PFSK-1 (cell line): ENCODE measurements around the gene PALLD.

Source experiments
- FOXP2 ChIP-seq: optimal IDR thresholded peaks from 2 replicates; pipeline ENCODE3; 2011; ENCODE audit warnings: borderline replicate concordance, control low read depth, inconsistent platforms; ENCODE audit not compliant: insufficient read depth; ENCODE audit errors: extremely low read length, extremely low read depth
- POLR2AphosphoS5 ChIP-seq: IDR thresholded peaks from 2 replicates; pipeline ENCODE4 v1.6.1; 2012; ENCODE audit warnings: low read depth, mild to moderate bottlenecking, control low read depth, low read length, moderate library complexity
- SIN3A ChIP-seq: IDR thresholded peaks from 2 replicates; pipeline ENCODE4 v1.6.1; 2012; ENCODE audit warnings: mild to moderate bottlenecking, low read length, moderate library complexity, borderline replicate concordance; ENCODE audit not compliant: insufficient read depth
- TAF1 ChIP-seq: IDR thresholded peaks from 2 replicates; pipeline ENCODE4 v1.6.1; 2012; ENCODE audit warnings: low read length, control low read depth, borderline replicate concordance; ENCODE audit not compliant: insufficient read depth
- TF ChIP-seq, protein P1 (sequence below), 2 experiments: IDR thresholded peaks; 2 replicates each; pipeline versions ENCODE4 v1.6.1 to v1.8.0; 2011 to 2012; ENCODE audit warnings: low read depth in 2 of 2, low read length in 2 of 2, control low read depth in 1 of 2, inconsistent platforms in 1 of 2, mild to moderate bottlenecking in 1 of 2, moderate library complexity in 1 of 2; ENCODE audit not compliant: insufficient read depth in 1 of 2

Gene PALLD

DNA sequence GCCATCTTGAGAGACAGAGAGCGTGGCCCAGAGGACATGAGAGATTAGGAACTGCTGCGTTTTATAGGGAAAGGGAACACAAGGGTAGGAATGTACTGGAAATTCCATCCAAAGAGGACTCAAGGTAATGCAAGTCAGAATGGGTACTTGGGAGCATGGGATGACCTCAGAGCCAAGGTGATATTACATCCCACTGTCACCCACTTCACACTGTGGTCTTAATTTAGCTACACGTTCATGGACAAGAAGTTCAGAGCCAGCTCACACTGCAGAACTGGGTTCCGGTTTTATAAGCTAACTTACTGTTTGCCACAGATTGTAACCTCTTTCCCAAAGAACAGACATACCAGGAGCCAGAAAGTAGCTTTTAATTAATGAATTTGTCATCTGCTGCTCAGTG, 268.5 kb downstream of the PALLD start:
- TF ChIP-seq POLR2AphosphoS5 (no peak), TAF1 (no peak), FOXP2 (no peak), SIN3A (no peak)
- TF ChIP-seq, protein P1, sequence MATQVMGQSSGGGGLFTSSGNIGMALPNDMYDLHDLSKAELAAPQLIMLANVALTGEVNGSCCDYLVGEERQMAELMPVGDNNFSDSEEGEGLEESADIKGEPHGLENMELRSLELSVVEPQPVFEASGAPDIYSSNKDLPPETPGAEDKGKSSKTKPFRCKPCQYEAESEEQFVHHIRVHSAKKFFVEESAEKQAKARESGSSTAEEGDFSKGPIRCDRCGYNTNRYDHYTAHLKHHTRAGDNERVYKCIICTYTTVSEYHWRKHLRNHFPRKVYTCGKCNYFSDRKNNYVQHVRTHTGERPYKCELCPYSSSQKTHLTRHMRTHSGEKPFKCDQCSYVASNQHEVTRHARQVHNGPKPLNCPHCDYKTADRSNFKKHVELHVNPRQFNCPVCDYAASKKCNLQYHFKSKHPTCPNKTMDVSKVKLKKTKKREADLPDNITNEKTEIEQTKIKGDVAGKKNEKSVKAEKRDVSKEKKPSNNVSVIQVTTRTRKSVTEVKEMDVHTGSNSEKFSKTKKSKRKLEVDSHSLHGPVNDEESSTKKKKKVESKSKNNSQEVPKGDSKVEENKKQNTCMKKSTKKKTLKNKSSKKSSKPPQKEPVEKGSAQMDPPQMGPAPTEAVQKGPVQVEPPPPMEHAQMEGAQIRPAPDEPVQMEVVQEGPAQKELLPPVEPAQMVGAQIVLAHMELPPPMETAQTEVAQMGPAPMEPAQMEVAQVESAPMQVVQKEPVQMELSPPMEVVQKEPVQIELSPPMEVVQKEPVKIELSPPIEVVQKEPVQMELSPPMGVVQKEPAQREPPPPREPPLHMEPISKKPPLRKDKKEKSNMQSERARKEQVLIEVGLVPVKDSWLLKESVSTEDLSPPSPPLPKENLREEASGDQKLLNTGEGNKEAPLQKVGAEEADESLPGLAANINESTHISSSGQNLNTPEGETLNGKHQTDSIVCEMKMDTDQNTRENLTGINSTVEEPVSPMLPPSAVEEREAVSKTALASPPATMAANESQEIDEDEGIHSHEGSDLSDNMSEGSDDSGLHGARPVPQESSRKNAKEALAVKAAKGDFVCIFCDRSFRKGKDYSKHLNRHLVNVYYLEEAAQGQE (IDR thresholded peaks at IDR 0.05; ENCODE audit: insufficient read depth in 1 of 2, low read depth in 2 of 2, low read length in 2 of 2): no peak

DNA sequence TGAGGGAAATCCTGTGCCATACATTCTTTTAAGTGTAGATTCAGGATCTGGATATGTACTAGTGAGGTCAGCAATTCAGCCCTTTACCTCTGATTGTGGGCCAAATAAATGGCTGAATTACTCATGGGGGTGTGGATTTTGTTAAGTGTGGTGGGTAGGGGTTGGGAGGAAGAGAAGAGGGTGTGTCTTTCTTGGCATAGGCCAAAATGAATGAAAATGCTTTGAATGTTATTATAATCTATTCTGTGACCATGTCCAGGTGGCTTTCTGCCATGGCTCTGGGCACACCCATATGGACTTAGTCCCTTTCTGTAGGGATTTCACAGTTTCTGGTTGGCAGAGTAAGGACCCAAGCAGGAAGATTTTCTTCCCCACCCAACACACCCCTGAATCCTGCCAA, 268.9 kb downstream of the PALLD start:
- TF ChIP-seq POLR2AphosphoS5: no peak
- no peak for TF ChIP-seq SIN3A
- TF ChIP-seq TAF1: no peak
- TF ChIP-seq, protein P1 (IDR thresholded peaks at IDR 0.05; ENCODE audit: insufficient read depth in 1 of 2, low read depth in 2 of 2, low read length in 2 of 2): no peak
- no peak for TF ChIP-seq FOXP2

DNA sequence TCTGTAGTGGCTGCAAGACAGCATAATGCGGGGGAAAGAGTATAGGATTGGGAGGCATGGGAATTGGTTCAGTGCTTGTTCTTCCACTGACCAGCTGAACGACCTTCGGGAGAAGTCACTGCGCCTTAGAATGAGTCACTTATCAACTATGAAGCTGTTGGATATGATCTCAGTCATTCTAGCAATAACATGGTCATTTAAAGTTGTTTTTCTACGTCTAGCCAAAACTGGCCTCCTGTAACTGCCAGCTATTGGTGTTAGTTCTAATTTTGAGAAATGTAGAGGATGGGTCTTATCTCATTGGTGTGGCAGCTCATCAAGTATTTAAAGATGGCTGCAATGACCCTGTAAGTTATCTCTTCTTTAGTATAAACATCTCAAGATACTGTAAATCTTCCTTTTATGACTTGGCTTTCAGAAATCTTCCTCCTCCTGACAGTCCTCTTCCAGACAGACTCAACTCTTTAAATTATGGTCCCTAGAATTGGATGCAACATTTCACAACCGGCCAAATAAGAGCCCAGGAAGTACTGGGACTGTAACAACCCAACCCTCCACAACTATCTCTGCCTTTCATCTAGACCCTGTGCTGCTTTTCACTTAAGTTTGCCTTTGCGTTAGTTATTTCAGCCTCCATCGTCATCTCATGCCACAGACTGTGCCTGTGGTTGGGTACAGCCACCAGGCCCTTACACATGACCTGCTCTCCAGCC, 269.9 kb downstream of the PALLD start:
- TF ChIP-seq FOXP2: no peak
- TF ChIP-seq, protein P1 (IDR thresholded peaks at IDR 0.05; ENCODE audit: insufficient read depth in 1 of 2, low read depth in 2 of 2, low read length in 2 of 2): no peak
- no peak for TF ChIP-seq SIN3A

DNA sequence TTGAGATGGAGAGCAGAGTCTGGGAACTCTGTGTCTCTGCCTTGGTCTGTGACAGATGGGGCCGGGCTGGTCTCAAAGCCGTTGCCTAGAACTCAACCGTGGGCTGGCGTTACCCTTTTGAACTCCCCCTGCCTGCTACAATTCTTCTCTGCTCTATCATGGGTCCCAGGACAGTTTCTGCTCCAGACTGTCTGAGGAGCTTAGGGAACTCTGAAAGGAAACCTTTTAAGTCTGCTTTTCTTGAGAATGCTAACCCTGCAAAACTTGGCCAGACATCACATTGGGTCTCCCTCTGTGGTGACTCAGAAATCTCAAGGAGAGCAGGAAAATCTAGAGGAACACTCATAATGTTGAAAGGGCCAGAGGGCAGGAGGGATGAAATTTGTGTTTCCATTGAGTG, 272.6 kb downstream of the PALLD start:
- TF ChIP-seq TAF1 (no peak), SIN3A (no peak), FOXP2 (no peak), POLR2AphosphoS5 (no peak)
- TF ChIP-seq, protein P1 (IDR thresholded peaks at IDR 0.05; ENCODE audit: insufficient read depth in 1 of 2, low read depth in 2 of 2, low read length in 2 of 2): no peak

DNA sequence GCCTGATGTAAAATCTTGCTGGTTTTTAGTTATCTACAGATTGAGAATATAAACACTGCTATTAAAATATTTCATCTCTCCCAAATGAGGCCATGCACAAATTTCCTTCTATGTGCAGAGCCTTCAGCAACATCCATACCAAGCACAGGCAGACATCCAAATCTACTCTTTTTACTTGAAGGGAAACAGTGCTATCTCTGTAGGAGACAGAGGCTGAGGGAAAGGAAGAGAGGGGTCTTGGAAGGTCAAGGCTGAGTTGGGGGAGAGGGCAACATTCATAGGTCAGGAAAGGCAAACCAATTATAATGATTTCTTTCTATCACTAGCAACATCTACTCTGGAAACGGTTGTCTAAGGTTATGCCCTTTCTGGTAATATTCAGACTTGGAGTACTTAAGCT, 273.0 kb downstream of the PALLD start:
- TF ChIP-seq SIN3A (no peak), FOXP2 (no peak)
- TF ChIP-seq, protein P1 (IDR thresholded peaks at IDR 0.05; ENCODE audit: insufficient read depth in 1 of 2, low read depth in 2 of 2, low read length in 2 of 2): no peak
